ENCODE measurements around the gene GRM1.

The GRM1 gene

GRCh38 chr6:146281651-146282362 lies 252.9 kb downstream of the GRM1 start:
- DNase-seq = no peak

GRCh38 chr6:146282837-146283236 lies 254.0 kb downstream of the GRM1 start:
- DNase-seq = no peak

- DNase-seq = no peak
Observed at GRCh38 chr6:146284311-146284710, 255.4 kb downstream of the GRM1 start.

- DNase-seq = no peak
Observed at GRCh38 chr6:146286961-146287360, 258.1 kb downstream of the GRM1 start.

- DNase-seq = no peak
Observed at GRCh38 chr6:146287691-146288369, 259.0 kb downstream of the GRM1 start.

GRCh38 chr6:146289816-146290588 lies 261.1 kb downstream of the GRM1 start:
- peak; percentile 54 for DNase-seq

DNA sequence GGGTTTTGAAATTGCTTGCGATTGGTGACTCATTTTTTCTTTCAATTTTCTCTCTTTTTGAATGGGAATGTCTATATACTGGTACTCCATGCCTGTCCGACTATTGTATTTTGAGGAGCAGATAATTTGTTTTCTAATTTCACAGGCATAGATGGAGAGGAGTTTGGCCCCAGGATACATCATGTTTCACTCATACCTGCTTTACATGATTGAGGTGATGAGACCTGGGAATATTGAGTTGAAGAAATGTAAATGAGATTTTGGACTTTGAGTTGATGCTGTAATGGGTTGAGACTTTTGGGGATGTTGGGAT lies 261.7 kb downstream of the GRM1 start:
- no peak for DNase-seq

GRCh38 chr6:146292506-146292905 lies 263.6 kb downstream of the GRM1 start:
- no peak for DNase-seq

GRCh38 chr6:146295695-146296094 lies 266.8 kb downstream of the GRM1 start:
- no peak for DNase-seq

- DNase-seq = no peak
Observed at GRCh38 chr6:146297815-146298214, 269.0 kb downstream of the GRM1 start.

GRCh38 chr6:146300521-146300920 lies 271.7 kb downstream of the GRM1 start:
- peak; percentile 2 for DNase-seq

- DNase-seq = no peak
Observed at GRCh38 chr6:146301764-146302163, 272.9 kb downstream of the GRM1 start.

DNA sequence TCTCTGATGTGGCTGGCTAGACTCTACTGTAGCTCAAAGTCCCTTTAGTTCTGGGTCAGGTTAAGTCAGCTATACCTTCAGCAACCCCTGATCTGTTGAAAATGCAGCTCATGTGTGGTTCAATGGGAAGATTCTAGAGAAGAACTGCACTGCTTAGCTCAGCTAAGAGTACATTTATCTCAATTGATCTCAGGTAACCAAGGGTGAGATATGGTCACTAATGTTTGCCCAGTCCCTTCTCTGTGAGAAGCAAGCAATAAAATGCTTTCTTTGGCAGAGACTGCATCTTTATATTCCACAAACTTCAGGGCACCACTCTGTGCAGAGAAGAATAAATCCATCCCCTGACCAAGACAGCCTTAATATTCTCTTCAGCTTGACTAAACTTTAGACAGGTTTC lies 274.1 kb downstream of the GRM1 start:
- DNase-seq = no peak

GRCh38 chr6:146304181-146304580 lies 275.3 kb downstream of the GRM1 start:
- no peak for DNase-seq

GRCh38 chr6:146305092-146305491 lies 276.2 kb downstream of the GRM1 start:
- DNase-seq = no peak

GRCh38 chr6:146305951-146306350 lies 277.1 kb downstream of the GRM1 start:
- DNase-seq = no peak

GRCh38 chr6:146310628-146311027 lies 281.8 kb downstream of the GRM1 start:
- DNase-seq = no peak

- no peak for DNase-seq
Observed at GRCh38 chr6:146311079-146311478, 282.2 kb downstream of the GRM1 start.

DNA sequence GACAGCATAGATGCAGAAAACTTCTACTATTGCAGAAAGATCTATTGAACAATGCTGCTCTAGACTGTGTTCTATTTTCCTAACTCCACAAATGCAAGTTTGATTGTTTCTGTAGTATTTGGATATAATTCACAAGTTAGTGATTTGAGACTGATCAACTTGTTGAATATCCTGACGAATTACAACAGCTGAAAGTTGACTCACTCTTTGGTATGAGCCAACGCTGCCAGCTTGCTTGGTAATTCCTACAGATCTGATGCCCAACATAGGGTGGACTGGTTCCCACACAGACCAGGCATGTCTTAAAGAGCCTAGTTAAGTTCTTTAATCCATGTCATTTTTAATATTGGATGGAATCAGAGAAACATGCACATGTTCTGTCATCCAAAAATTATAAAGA lies 283.7 kb downstream of the GRM1 start:
- DNase-seq = no peak

DNA sequence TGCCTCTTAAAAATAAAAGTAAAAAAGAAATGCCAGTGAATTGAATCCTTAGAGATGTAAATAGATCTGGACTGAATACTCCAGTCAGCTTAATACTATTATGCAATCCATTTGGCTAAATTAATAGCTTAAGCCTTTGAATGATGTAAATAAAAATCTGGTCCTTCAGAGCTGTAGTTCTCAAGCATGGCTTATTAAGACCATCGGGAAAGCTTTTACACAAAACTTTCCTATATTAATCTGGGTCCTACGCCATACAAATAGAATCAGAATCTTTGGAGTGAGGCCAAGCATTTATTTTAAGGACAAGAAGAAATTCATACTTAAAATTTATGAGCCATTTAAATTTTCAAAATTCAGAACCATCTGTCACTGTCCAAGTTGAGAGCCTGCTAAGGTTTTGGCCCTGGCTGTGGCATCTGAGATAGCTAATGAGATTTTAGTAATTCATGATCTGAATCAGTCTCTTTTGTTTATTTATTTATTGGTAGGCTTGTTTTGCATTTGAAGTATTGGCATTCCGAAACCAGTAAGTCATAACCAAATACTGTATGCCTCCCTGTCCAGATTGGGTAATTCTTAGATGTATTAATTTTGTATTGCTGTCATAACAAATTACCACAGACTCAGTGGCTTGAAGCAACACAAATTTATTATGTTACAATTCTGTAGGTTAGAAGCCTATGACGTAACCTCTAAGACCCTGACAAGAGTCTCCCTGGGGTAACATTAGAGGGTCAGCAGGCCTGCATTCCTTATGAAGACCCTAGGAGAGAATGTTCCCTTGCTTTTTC lies 286.7 kb downstream of the GRM1 start:
- DNase-seq = no peak

- DNase-seq = no peak
Observed at GRCh38 chr6:146316175-146316495, 287.3 kb downstream of the GRM1 start.

DNA sequence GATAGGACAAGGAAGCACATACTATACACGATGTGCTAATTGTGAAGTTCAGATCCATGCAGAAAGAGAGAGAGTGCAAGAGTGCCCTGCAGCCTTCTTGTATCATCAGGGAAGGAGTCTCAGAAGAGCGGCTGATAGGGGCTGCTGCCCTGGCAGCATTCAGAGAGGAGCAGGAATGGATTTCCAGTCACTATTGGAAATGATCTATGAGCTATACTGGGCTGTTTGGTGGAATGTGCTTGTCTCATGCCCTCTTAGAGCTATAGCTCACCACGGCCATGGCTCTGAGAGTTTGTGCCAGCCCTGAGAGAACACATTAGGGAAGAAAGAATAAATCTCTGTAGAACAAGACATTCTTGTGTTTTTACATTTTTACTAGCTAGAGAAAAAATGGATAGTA lies 302.2 kb downstream of the GRM1 start:
- no peak for DNase-seq

DNA sequence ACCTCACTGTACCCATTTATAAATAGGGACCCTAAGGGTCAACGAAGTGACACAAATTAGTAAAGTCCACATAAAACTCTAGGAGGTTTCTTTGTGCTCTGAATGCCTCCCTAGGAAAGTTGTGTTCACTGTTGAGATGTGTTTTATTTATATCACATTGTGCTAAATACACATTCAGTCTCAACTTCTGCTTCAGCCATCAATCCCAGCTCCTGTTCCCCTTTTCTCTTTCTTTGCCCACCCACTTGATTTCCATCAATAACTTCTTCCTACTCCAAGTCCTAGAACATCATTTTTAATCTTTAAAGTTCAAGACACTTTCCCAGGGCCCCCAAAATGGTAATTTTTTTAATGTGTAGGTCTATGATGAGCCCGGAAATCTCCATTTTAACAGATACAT lies 306.5 kb downstream of the GRM1 start:
- DNase-seq = no peak

GRCh38 chr6:146336191-146336590 lies 307.3 kb downstream of the GRM1 start:
- no peak for DNase-seq
